ENCODE data around the gene NTN1.

NTN1 gene

GRCh38 chr17:9037736-9038135 is 16.4 kb downstream of the NTN1 start:
- H3K4me3 ChIP-seq (ENCODE audit: low read depth, low read length), result no peak overlapping the region
- no peak for DNase-seq (ENCODE audit: low read depth)
- TF ChIP-seq CTCF (conservative IDR thresholded peaks at IDR 0.05; ENCODE audit: low read depth, low read length), result no peak

- no peak for TF ChIP-seq CTCF (conservative IDR thresholded peaks at IDR 0.05; ENCODE audit: low read depth, low read length)
- no peak for DNase-seq (ENCODE audit: low read depth)
Measured at GRCh38 chr17:9038380-9038779, 17.1 kb downstream of the NTN1 start.

GRCh38 chr17:9044772-9045463 is 23.6 kb downstream of the NTN1 start:
- DNase-seq (ENCODE audit: low read depth), result no peak
- H3K4me3 ChIP-seq (ENCODE audit: low read depth, low read length), result no peak overlapping the region
- no peak for TF ChIP-seq CTCF (conservative IDR thresholded peaks at IDR 0.05; ENCODE audit: low read depth, low read length)

More at GRCh38 chr17:9038380-9038779, 17.1 kb downstream of the NTN1 start:
- H3K4me3 ChIP-seq (ENCODE audit: low read depth, low read length), result no peak overlapping the region

GRCh38 chr17:9050801-9051401 is 29.6 kb downstream of the NTN1 start:
- peak; percentile 0 for DNase-seq (ENCODE audit: low read depth)
- TF ChIP-seq CTCF (conservative IDR thresholded peaks at IDR 0.05; ENCODE audit: low read depth, low read length), result no peak
- H3K4me3 ChIP-seq (ENCODE audit: low read depth, low read length), result no peak overlapping the region

- no peak overlapping the region for H3K4me3 ChIP-seq (ENCODE audit: low read depth, low read length)
- DNase-seq (ENCODE audit: low read depth), result no peak
- TF ChIP-seq CTCF (conservative IDR thresholded peaks at IDR 0.05; ENCODE audit: low read depth, low read length), result no peak
Measured at GRCh38 chr17:9051561-9051960, 30.3 kb downstream of the NTN1 start.

- no peak for DNase-seq (ENCODE audit: low read depth)
- no peak for TF ChIP-seq CTCF (conservative IDR thresholded peaks at IDR 0.05; ENCODE audit: low read depth, low read length)
- H3K4me3 ChIP-seq (ENCODE audit: low read depth, low read length), result no peak overlapping the region
Measured at GRCh38 chr17:9052921-9053320, 31.6 kb downstream of the NTN1 start.

- no peak for DNase-seq (ENCODE audit: low read depth)
- TF ChIP-seq CTCF (conservative IDR thresholded peaks at IDR 0.05; ENCODE audit: low read depth, low read length), result no peak
- no peak overlapping the region for H3K4me3 ChIP-seq (ENCODE audit: low read depth, low read length)
Measured at GRCh38 chr17:9053406-9053805, 32.1 kb downstream of the NTN1 start.

Measured in choroid plexus epithelial cell (primary cell).